Central memory CD4-positive, alpha-beta T cell (primary cell): ENCODE measurements around the gene PFKP.
"Not testable (repeated sequence)": the region's sequence is repeated elsewhere in the genome, so short reads cannot be mapped to it uniquely, and the experiment has no call there.

Experiments
- DNase-seq: peaks from one replicate; pipeline ENCODE4 v3.0.0; 2022

Gene PFKP

GRCh38 chr10:3047596-3047995 lies 19.8 kb upstream of the PFKP start:
- no peak for DNase-seq

GRCh38 chr10:3048119-3049019 lies 19.0 kb upstream of the PFKP start:
- DNase-seq = no peak

GRCh38 chr10:3051692-3052091 lies 15.7 kb upstream of the PFKP start:
- DNase-seq = no peak

GRCh38 chr10:3053155-3053554 lies 14.2 kb upstream of the PFKP start:
- DNase-seq = no peak

GRCh38 chr10:3054183-3054850 lies 13.0 kb upstream of the PFKP start:
- DNase-seq = no peak

- no peak for DNase-seq
These were observed 12.5 kb upstream of the PFKP start for GRCh38 chr10:3054851-3055199.

- no peak for DNase-seq
These were observed 10.9 kb upstream of the PFKP start for GRCh38 chr10:3056280-3057037.

- DNase-seq = peak; percentile 43
These were observed 9.4 kb upstream of the PFKP start for GRCh38 chr10:3057946-3058345.

GRCh38 chr10:3059974-3060373 lies 7.4 kb upstream of the PFKP start:
- DNase-seq = no peak

- no peak for DNase-seq
These were observed 6.9 kb upstream of the PFKP start for GRCh38 chr10:3060481-3060889.

- not testable (repeated sequence) for DNase-seq
These were observed 5.9 kb upstream of the PFKP start for GRCh38 chr10:3061323-3061898.

GRCh38 chr10:3062502-3063186 lies 4.7 kb upstream of the PFKP start:
- DNase-seq = no peak

- DNase-seq = no peak
These were observed 2.9 kb upstream of the PFKP start for GRCh38 chr10:3064423-3064822.

- DNase-seq = no peak
These were observed 1.7 kb upstream of the PFKP start for GRCh38 chr10:3065622-3066021.

- DNase-seq = no peak
These were observed 831 bp upstream of the PFKP start for GRCh38 chr10:3066317-3067117.

GRCh38 chr10:3067859-3068179 lies 471 bp downstream of the PFKP start:
- no peak for DNase-seq

GRCh38 chr10:3068201-3068967 lies 1.0 kb downstream of the PFKP start:
- peak; percentile 59 for DNase-seq

- DNase-seq = no peak
These were observed 1.8 kb downstream of the PFKP start for GRCh38 chr10:3068968-3069737.

GRCh38 chr10:3069876-3070275 lies 2.5 kb downstream of the PFKP start:
- DNase-seq = no peak
